GM12874 (cell line): ENCODE results near the gene LAD1.

Experiments used
- TF ChIP-seq, protein P1 (sequence below): IDR thresholded peaks from 2 replicates; pipeline ENCODE4 v1.5.1; 2011; ENCODE audit warnings: low read depth, mild to moderate bottlenecking, control low read depth, low read length, moderate library complexity; ENCODE audit not compliant: insufficient read depth

Gene LAD1

DNA sequence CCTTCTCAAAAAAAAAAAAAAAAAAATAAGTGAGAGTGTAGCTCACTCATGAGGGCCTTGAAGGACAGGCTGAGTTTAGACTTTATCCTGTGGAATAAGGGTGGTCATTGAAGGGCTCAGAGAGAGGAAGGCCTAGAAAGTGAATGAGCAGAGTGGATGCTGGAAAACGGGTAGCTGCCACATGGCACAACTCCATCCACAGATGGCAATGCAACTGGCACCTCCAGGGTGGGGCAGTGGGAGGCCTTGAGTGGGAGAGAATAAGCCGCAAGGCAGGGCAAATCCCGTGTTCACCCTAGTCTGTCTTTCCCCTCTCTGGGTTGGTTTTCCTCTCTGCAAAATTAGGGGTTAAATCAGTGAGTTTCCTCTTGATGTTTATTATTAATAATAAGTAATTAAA is 19.3 kb upstream of the LAD1 start:
- TF ChIP-seq, protein P1, sequence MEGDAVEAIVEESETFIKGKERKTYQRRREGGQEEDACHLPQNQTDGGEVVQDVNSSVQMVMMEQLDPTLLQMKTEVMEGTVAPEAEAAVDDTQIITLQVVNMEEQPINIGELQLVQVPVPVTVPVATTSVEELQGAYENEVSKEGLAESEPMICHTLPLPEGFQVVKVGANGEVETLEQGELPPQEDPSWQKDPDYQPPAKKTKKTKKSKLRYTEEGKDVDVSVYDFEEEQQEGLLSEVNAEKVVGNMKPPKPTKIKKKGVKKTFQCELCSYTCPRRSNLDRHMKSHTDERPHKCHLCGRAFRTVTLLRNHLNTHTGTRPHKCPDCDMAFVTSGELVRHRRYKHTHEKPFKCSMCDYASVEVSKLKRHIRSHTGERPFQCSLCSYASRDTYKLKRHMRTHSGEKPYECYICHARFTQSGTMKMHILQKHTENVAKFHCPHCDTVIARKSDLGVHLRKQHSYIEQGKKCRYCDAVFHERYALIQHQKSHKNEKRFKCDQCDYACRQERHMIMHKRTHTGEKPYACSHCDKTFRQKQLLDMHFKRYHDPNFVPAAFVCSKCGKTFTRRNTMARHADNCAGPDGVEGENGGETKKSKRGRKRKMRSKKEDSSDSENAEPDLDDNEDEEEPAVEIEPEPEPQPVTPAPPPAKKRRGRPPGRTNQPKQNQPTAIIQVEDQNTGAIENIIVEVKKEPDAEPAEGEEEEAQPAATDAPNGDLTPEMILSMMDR, result no peak

DNA sequence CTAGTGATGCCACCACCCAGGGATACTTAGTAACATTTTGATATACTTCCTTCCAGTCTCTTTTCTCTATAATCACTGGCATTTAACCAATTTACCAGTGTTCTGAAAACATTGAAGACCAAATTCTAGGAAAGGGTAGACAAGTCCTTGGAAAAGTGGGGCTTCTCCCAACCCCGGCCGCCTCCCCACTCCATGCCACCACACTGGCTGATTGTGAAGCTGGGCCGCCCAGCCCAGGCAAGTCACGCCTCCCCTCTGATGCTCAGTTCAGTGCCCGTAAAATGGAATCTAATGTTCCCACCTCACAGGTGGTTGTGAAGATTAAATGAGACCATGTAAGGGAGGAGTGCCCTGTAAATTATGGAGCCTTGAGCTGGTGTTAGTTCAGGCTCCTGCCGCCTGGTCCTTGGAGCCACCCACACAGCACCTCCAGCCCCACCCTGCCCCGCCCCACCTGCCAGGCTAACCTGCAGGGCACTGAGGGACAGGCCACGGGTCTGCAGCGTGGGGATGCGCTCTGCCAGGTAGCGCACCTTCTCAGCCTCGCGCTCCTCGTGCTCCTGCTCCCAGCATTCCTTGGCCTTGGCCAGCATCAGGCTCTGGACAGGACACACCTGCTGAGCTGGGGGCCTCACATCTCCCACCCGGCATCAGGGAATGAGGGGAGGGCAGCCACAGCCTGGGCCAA is 15.1 kb upstream of the LAD1 start:
- TF ChIP-seq, protein P1, result no peak

DNA sequence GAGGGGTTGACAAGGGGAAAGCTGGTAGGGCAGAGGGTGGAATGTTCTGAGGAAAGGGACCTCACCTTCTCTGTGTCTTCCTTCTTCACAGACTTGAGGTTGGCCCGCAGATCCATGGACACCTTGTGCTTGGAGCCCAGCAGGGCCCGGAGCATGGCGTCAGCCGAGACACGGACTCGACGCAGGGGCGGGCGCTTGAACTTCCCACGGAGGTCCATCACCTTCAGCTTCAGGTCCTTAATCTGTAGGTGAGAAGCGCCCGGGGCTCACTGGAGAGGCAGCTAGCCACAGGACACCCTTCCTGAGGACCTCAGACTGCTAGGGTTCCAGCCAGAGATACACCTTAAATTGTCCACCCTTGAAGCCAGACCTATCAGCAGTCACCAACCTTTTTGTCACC is 12.2 kb upstream of the LAD1 start:
- TF ChIP-seq, protein P1, result no peak

DNA sequence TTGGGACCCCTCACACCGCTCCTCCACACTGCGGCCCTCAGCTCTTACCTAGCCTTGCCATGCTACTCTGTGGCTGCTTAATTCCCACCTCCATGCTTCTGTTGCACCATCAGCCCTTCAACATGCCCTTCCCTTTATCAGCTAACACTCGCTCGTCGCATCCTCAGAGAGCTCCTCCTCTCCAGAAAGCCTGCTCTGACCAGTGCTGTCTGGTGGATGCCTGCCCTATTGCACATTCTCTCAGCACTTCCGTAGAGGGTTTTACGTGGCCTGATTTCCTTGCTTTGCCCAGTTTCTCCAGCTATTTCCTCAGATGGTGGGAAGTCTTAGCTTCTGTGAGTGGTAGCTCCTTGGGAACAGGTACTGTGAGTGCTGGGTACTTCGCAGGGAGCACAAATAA is 10.3 kb upstream of the LAD1 start:
- TF ChIP-seq, protein P1, result no peak

DNA sequence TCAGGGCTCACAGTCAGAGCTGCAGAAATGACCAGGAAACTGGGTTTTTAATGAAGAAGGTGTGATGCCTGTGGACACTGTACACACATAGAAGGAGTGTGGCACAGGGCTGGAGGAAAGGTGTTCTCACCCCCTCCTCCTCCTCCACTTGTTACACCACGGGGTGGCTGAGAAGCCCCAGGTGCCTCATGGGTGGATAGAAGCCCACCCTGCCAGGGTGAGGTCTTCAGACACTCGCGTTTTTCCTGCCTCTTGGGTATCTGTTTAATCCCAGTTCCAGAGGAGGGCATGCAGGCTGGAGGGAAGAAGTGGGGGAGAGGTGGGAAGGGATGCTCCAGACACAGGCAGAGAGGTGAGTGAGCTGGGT is 9.7 kb upstream of the LAD1 start:
- TF ChIP-seq, protein P1, result no peak

DNA sequence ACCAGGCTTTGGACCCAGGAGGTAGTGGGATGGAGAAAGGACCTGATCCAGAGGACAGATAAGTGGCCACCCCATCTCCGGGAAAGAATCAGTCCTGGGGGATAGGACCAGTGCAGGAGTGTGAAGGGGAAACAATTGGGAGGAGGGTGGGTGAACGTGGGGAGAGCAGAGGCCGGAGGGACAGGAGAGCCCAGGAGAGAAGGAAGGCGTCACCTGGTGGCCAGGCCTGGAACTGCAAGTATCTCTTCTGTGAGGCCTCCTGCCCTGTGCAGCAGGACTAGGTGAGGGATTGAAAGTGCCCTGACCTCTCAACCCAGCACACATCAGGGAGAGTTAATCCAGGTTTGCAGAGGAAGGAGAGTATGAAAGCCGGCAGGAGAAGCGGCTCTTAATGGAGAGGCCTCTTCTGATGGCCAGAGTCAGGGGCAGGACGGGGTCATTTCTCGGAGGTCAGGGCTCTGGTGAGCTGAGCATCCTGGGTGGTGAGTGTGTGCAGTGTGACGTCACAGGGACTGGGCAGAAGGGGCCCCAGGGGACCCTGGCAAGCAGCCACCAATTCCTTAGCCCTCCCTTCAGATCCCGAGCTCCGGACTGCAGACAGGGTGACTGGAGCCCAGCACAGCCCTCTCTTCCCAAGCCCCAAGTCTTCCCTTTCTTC is 9.2 kb upstream of the LAD1 start:
- TF ChIP-seq, protein P1, result peak; percentile 99

DNA sequence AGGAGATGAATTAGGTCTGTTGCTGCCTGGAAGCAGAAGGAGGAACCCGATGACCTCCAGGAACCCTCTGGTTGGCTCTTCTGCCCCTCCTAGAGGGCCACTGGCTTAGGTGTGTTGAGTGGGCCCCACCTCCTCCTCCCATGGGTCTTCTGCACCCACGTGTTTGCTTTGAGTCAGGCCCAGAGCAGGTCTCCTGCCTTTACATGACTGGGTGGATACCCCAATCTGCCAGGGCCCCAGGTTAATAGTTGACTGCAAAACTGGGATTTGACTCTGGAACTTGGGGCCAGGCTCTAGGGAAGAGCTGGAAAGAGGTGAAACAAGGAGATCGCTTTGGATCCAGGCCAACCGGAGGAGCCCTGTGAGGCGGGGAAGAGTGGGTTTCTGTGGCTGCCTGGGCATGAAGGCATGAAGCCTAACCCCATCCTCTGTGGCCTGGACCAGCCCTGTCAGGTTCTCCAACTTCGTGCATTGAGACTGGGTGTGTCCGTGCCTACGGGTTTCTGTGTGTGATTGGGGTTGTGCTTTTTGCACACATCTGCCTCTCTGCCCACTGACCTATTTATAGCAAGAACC is 7.8 kb upstream of the LAD1 start:
- TF ChIP-seq, protein P1, result no peak
